SU-DHL-6 (cell line): Measurements from ENCODE around the gene NACC2.

Experiments used
- H2AFZ ChIP-seq: fragments of 200-600 bp; sonication (generic); 2 replicates; pipeline ENCODE4 v1.6.1; 2014; ENCODE audit warnings: low read depth, mild to moderate bottlenecking, moderate library complexity, mixed read lengths, antibody characterized with exemption, low read length; ENCODE audit not compliant: severe bottlenecking
- H3F3A ChIP-seq: fragments of 200-600 bp; shearing (Covaris generic); 2 replicates; pipeline ENCODE4 v1.6.0; 2016; ENCODE audit warnings: antibody characterized with exemption, mild to moderate bottlenecking; ENCODE audit not compliant: insufficient read depth
- H3K27ac ChIP-seq: fragments of 200-600 bp; sonication (generic); 2 replicates; pipeline ENCODE4 v1.5.1; 2016; ENCODE audit warnings: low read depth, mild to moderate bottlenecking, low read length, moderate library complexity, mixed read lengths
- H3K27me3 ChIP-seq: fragments of 200-600 bp; sonication (generic), shearing (Covaris generic); 2 replicates; pipeline ENCODE4 v1.6.0; 2014; ENCODE audit warnings: mild to moderate bottlenecking, low read length
- H3K36me3 ChIP-seq: fragments of 200-600 bp; sonication (generic); 2 replicates; pipeline ENCODE4 v1.6.1; 2014; ENCODE audit warnings: mild to moderate bottlenecking, low read length, mixed read lengths
- H3K4me2 ChIP-seq: fragments of 300-600, 200-600 bp; shearing (Covaris generic), sonication (generic); 2 replicates; pipeline ENCODE4 v1.6.0; 2014; ENCODE audit warnings: low read length, low read depth, mild to moderate bottlenecking; ENCODE audit not compliant: poor library complexity, severe bottlenecking
- H3K4me3 ChIP-seq: fragments of 200-600 bp; sonication (generic); 2 replicates; pipeline ENCODE4 v1.5.1; 2014; ENCODE audit warnings: antibody characterized with exemption, low read length, mild to moderate bottlenecking, mixed read lengths; ENCODE audit not compliant: insufficient read depth, poor library complexity, severe bottlenecking
- H3K79me2 ChIP-seq: fragments of 200-600 bp; sonication (generic); 2 replicates; pipeline ENCODE4 v1.6.1; 2014; ENCODE audit warnings: mild to moderate bottlenecking, low read length, moderate library complexity; ENCODE audit not compliant: insufficient read depth
- H3K9ac ChIP-seq: fragments of 200-600 bp; sonication (generic); 2 replicates; pipeline ENCODE4 v1.7.0; 2014; ENCODE audit warnings: mild to moderate bottlenecking, low read length
- H3K9me2 ChIP-seq: fragments of 200-600 bp; sonication (generic); replicated peaks from 2 replicates; pipeline ENCODE4 v1.6.1; 2014; ENCODE audit warnings: low read length; ENCODE audit not compliant: insufficient read depth
- H3K9me3 ChIP-seq: fragments of 200-600 bp; sonication (generic); 2 replicates; pipeline ENCODE4 v1.6.1; 2014; ENCODE audit warnings: low read length, mixed read lengths; ENCODE audit not compliant: insufficient read depth
- H4K20me1 ChIP-seq: fragments of 200-600 bp; sonication (generic); 2 replicates; pipeline ENCODE4 v1.6.1; 2014; ENCODE audit warnings: low read depth, mild to moderate bottlenecking, antibody characterized with exemption, low read length, moderate library complexity, mixed read lengths
- EZH2phosphoT487 ChIP-seq: fragments of 200-600 bp; sonication (generic), shearing (Covaris generic); conservative IDR thresholded peaks from 2 replicates; pipeline ENCODE4 v1.6.1; 2018; ENCODE audit warnings: mild to moderate bottlenecking, antibody characterized with exemption, low read length, moderate library complexity, mixed read lengths
- TF ChIP-seq, protein P1 (sequence below): fragments of 200-600 bp; sonication (generic); IDR thresholded peaks from one replicate; pipeline ENCODE4 v1.5.1; 2017; ENCODE audit warnings: antibody characterized with exemption, mild to moderate bottlenecking, low read length, moderate library complexity; ENCODE audit not compliant: insufficient read depth, poor library complexity, severe bottlenecking

NACC2 gene

DNA sequence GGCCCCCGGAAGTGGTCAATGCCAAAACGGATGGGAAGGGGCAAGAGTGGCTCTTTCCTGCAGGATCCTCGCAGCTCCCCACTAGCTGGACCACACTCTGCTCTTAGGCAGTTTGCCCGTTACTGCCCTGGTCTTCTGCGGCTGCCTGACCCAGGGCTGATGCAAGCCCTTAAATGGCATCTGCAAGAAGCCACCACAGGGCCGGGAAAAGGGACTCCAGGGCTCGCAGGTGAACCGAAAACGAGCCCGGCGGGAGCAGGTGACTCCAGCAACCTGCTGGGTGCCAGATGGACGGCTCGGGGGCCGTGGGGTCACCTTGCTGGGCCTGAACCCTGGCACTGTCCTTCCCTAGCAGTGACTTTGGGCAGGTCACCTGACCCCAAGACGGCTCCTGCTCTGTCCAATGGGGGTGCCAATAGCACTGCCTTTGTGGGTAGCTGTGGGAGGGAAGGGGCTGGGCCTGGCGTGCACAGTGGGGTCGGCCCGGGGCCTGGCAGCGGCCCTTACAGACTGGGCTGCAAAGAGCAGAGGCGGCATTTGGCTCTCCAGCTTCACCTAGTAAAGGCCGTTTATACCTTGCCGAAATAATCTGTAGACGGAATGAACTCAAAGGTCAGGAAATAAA, 22.3 kb upstream of the NACC2 start:
- Histone ChIP-seq H3K27me3 (no peaks in the 10 kb centered on the region), H3K9me3 (no peaks in the 10 kb centered on the region), H3K79me2 (no peaks in the 10 kb centered on the region), H3F3A (0 out of 2 replicates have a peak, but pooled peaks cover 7% of the 10 kb centered on the region), H3K4me2 (peak overlapping the region; percentile 55), H2AFZ (no peak overlapping the region), H3K9ac (peak overlapping the region; percentile 95), H3K9me2 (no peaks in the 10 kb centered on the region), H3K4me3 (peak overlapping the region; percentile 79), H4K20me1 (no peaks in the 10 kb centered on the region), H3K27ac (peak overlapping the region; percentile 72), H3K36me3 (no peaks in the 10 kb centered on the region)
- no peak for TF ChIP-seq EZH2phosphoT487
- TF ChIP-seq, protein P1, sequence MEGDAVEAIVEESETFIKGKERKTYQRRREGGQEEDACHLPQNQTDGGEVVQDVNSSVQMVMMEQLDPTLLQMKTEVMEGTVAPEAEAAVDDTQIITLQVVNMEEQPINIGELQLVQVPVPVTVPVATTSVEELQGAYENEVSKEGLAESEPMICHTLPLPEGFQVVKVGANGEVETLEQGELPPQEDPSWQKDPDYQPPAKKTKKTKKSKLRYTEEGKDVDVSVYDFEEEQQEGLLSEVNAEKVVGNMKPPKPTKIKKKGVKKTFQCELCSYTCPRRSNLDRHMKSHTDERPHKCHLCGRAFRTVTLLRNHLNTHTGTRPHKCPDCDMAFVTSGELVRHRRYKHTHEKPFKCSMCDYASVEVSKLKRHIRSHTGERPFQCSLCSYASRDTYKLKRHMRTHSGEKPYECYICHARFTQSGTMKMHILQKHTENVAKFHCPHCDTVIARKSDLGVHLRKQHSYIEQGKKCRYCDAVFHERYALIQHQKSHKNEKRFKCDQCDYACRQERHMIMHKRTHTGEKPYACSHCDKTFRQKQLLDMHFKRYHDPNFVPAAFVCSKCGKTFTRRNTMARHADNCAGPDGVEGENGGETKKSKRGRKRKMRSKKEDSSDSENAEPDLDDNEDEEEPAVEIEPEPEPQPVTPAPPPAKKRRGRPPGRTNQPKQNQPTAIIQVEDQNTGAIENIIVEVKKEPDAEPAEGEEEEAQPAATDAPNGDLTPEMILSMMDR, result no peak

DNA sequence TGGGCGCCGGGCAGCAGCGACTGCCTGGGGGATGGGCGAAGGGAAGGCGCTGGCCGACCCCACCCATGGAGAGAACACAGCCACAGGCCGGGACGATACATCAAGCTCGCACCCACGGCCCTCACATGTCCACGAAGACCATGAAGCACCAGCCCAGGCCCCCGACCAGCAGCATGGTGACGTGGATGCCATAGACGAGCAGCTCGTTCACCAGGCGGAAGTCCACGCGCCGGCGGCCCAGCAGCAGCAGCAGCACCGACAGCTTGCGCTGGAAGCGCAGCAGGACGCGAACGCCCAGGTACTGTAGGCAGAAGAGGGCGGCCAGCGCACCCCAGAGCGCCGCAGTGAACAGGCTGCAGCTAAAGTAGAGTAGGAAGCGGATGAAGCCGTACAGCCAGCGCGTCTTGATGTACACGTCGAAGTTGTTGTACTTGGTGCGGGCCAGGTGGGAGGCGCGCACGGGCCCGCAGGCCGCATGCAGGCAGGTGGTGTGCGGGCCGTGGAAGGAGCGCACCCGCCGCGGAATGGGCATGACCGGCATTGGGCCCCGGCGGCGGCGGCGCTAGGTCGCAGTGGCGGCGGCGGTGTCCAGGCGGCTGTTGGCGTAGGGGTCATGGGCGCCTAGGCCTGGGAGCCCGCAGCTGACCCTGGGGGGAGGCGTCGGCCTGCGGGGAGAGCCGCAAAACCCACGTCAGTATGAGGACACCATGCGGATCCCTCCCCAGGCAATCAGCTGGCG, 21.4 kb upstream of the NACC2 start:
- no peaks in the 10 kb centered on the region for H3K36me3 ChIP-seq
- H3K27me3 ChIP-seq, result no peaks in the 10 kb centered on the region
- no peaks in the 10 kb centered on the region for H3K79me2 ChIP-seq
- H3K9me3 ChIP-seq, result no peaks in the 10 kb centered on the region
- no peaks in the 10 kb centered on the region for H3K9me2 ChIP-seq
- no peak overlapping the region for H3K4me3 ChIP-seq
- no peak overlapping the region for H3K27ac ChIP-seq
- no peak overlapping the region for H2AFZ ChIP-seq
- H4K20me1 ChIP-seq, result no peaks in the 10 kb centered on the region
- TF ChIP-seq EZH2phosphoT487, result no peak
- TF ChIP-seq, protein P1, result no peak
- H3K4me2 ChIP-seq, result no peak overlapping the region
- H3F3A ChIP-seq, result 0 out of 2 replicates have a peak, but pooled peaks cover 7% of the 10 kb centered on the region
- H3K9ac ChIP-seq, result no peak overlapping the region

DNA sequence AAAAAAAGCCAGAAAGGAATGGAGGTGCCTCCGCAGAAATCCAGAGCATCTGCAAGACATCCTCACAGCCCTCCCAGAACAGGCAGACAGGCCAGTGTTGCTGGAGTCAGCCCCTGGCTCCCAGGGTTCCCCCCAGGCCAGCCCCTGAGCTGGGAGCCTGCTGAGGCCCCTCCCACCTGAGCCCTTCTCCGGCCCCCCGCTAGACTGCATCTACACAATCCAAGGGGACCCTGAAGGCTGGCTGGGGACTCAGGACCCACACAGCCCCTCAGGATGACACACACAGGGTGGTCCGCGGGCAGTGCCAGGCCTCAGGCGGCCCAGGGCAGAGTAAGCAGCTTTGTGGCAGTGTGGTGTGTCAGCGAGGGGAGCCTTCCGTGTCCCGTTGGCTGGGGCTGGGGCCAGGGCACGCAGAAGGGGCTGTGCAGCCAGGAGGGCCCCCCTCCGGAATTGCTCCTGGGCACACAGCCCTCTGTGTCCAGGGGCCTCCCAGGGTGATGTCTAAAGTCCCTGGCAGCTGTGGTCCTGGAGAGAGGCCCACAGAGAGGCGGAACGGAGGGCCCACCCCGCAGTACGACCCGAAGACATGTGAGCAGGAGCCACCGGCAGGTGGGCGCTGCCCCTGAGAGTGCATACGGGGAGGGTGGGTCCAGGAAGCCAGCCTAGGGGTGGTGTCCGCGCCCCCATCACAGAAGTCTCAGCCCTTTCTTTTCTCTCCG, 20.7 kb upstream of the NACC2 start:
- Histone ChIP-seq H3K79me2 (no peaks in the 10 kb centered on the region), H2AFZ (no peak overlapping the region), H4K20me1 (no peaks in the 10 kb centered on the region), H3K4me2 (no peak overlapping the region), H3K9ac (no peak overlapping the region), H3K4me3 (no peak overlapping the region), H3K9me3 (no peaks in the 10 kb centered on the region), H3K27ac (no peak overlapping the region), H3K9me2 (no peaks in the 10 kb centered on the region), H3K36me3 (no peaks in the 10 kb centered on the region), H3F3A (0 out of 2 replicates have a peak, but pooled peaks cover 7% of the 10 kb centered on the region), H3K27me3 (no peaks in the 10 kb centered on the region)
- no peak for TF ChIP-seq EZH2phosphoT487
- TF ChIP-seq, protein P1, result no peak
